ENCODE measurements around the gene B3GAT1. TPM values are rescaled to one million over a fixed set of nuclear protein-coding genes. Genes with fewer than 3 reads are reported as not detected.

B3GAT1 gene
- polyA plus RNA-seq, 2 donors, result 0.02 to 0.10 TPM

DNA sequence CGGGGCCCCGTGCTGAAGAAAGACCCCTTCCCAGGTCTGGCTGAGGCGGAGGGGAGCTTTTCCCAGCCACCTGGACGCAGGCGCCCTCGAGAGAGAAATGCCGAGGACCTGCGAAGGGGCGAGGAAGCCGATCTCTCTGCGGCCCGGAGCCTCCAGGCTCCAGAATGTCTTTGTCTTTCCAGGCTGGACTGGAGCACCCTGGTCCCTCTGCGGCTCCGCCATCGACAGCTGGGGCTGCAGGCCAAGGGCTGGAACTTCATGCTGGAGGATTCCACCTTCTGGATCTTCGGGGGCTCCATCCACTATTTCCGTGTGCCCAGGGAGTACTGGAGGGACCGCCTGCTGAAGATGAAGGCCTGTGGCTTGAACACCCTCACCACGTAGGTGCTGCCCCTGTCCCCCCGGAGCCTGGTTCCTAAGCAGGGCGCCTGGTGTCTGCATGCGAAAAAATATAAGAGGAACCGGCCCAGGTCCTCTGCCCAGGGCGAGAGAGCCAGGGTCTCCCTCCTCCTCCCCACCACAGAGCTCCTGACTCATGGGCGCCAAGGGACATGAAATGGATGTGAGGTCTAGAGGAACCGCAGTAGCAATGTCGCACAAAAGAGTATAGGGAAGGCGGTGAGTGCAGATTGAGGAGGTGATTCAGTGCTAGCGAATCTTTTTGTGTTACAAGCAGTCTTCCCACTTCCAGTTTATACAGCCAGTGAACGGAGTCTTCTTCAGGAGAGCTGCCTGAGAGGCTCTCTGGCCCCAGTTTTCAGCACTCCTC lies 69.3 kb downstream of the B3GAT1 start:
- Histone ChIP-seq H3K27ac (ENCODE audit: low read depth in 2 of 2, low read length in 1 of 2) (no peak overlapping the region), H3K4me3 (ENCODE audit: low read depth in 1 of 2, low read length in 2 of 2) (no peak overlapping the region), H3K9me3 (ENCODE audit: control insufficient read depth in 2 of 2, insufficient read depth in 1 of 2, low read depth in 1 of 2, low read length in 1 of 2) (no peaks in the 10 kb centered on the region), H3K27me3 (ENCODE audit: control insufficient read depth in 1 of 2, insufficient read depth in 2 of 2, low read length in 2 of 2) (no peaks in the 10 kb centered on the region), H3K36me3 (ENCODE audit: control insufficient read depth in 2 of 2, insufficient read depth in 2 of 2, low read length in 1 of 2) (no peaks in the 10 kb centered on the region), H3K4me1 (ENCODE audit: control insufficient read depth in 2 of 2, insufficient read depth in 2 of 2, low read length in 1 of 2) (peaks cover 0 to 4% of the 10 kb centered on the region in 2 donors)
- WGBS, 2 donors, result 92 to 95% methylated on average over 30 of the region's 30 CpGs

DNA sequence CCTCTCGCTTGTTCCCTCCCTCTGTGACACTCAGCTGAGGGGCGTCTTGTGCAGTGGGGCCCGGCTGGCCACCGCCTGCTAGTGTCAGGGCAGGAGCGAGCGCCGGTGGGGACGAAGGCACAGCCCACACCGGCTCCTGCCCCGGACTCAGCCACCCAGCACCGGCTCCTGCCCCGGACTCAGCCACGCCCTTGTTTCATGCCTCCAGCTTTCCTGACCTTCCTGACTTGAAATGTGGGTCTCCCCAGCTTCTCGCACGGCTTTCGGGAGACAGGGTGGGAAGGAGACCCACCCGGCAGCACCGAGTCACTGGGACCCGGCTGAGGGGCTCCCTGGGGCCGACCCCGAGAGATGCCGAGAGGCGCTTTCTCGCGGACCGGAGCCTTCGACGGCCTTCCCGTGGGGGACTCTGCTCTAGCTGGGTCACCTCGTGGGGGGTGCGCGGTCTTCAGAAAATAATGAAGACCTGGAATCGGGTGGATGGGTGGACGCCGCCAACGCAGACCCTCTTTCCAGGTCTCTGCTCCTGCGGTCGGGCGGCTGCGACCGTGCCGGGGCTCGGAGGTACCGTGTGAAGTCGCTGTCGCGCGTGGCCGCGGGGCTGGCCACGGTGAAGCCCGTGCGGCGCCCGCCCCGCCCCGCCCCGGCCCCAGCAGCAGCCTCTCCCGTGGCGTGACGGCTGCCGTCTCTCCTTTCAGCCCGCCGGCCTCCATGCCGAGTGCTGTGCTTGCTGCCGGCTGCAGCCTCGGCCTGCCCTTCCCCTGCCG lies 70.1 kb downstream of the B3GAT1 start:
- WGBS, 2 donors, result 89 to 90% methylated on average over 53 to 68 of the region's 68 CpGs
- H3K4me3 ChIP-seq (ENCODE audit: low read depth in 1 of 2, low read length in 2 of 2), result no peak overlapping the region
- peaks cover 0 to 4% of the 10 kb centered on the region in 2 donors for H3K4me1 ChIP-seq (ENCODE audit: control insufficient read depth in 2 of 2, insufficient read depth in 2 of 2, low read length in 1 of 2)
- no peak overlapping the region for H3K27ac ChIP-seq (ENCODE audit: low read depth in 2 of 2, low read length in 1 of 2)
- no peaks in the 10 kb centered on the region for H3K27me3 ChIP-seq (ENCODE audit: control insufficient read depth in 1 of 2, insufficient read depth in 2 of 2, low read length in 2 of 2)
- no peaks in the 10 kb centered on the region for H3K9me3 ChIP-seq (ENCODE audit: control insufficient read depth in 2 of 2, insufficient read depth in 1 of 2, low read depth in 1 of 2, low read length in 1 of 2)
- H3K36me3 ChIP-seq (ENCODE audit: control insufficient read depth in 2 of 2, insufficient read depth in 2 of 2, low read length in 1 of 2), result no peaks in the 10 kb centered on the region

DNA sequence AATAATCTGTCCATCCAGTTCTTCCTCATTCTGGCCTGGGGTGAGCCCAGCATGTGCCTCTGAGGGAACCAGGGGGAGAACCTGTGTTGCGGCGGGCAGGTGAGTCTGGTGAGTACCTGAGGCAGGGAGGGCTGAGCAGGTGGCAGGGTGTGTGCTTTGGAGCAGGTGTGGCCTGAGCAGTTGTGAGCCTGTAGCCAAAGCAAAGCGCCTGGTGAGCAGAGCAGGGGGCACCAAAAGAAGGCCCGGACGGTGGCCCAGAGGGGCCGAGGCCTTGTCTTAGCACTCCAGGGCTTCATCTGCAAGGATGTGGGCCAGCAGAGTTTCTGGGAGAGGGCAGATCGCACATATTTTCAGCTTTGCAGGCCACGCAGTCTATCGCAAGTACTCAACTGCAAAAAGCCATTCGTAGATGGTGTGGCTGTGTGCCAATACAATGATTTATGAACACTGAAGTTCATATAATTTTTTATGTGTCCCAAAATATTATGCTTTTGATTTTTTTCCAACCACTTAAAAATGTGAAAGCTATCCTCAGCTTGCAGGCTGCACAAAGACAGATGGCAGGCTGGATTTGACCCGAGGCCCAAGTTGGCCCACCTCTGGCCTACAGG lies 71.6 kb downstream of the B3GAT1 start:
- Histone ChIP-seq H3K36me3 (ENCODE audit: control insufficient read depth in 2 of 2, insufficient read depth in 2 of 2, low read length in 1 of 2) (no peaks in the 10 kb centered on the region), H3K4me3 (ENCODE audit: low read depth in 1 of 2, low read length in 2 of 2) (no peak overlapping the region), H3K27me3 (ENCODE audit: control insufficient read depth in 1 of 2, insufficient read depth in 2 of 2, low read length in 2 of 2) (no peaks in the 10 kb centered on the region), H3K9me3 (ENCODE audit: control insufficient read depth in 2 of 2, insufficient read depth in 1 of 2, low read depth in 1 of 2, low read length in 1 of 2) (no peaks in the 10 kb centered on the region), H3K4me1 (ENCODE audit: control insufficient read depth in 2 of 2, insufficient read depth in 2 of 2, low read length in 1 of 2) (no peaks in the 10 kb centered on the region), H3K27ac (ENCODE audit: low read depth in 2 of 2, low read length in 1 of 2) (no peak overlapping the region)
- 87 to 88% methylated on average over 11 of the region's 11 CpGs for WGBS, 2 donors

DNA sequence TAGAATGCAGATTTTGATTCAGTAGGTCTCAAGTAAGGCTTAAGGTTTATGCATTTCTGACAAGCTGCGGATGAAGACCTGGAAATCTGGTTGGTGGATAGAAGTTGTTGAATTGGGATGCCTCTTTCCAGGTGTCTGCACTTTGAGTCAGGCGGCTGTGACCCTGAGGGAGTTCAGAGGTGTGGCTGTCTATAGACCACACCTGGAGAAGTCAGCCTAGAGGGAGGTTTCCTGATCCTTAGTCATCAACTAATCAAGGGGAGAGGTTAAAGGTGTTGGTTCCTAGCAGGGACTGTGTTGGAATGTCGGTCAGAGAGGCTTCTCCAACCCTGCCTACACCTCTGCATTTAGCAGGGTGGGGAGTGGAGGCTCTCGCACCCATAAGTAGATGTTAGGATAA lies 72.3 kb downstream of the B3GAT1 start:
- Histone ChIP-seq H3K4me1 (ENCODE audit: control insufficient read depth in 2 of 2, insufficient read depth in 2 of 2, low read length in 1 of 2) (no peaks in the 10 kb centered on the region), H3K36me3 (ENCODE audit: control insufficient read depth in 2 of 2, insufficient read depth in 2 of 2, low read length in 1 of 2) (no peaks in the 10 kb centered on the region), H3K27me3 (ENCODE audit: control insufficient read depth in 1 of 2, insufficient read depth in 2 of 2, low read length in 2 of 2) (no peaks in the 10 kb centered on the region), H3K9me3 (ENCODE audit: control insufficient read depth in 2 of 2, insufficient read depth in 1 of 2, low read depth in 1 of 2, low read length in 1 of 2) (no peaks in the 10 kb centered on the region), H3K4me3 (ENCODE audit: low read depth in 1 of 2, low read length in 2 of 2) (no peak overlapping the region), H3K27ac (ENCODE audit: low read depth in 2 of 2, low read length in 1 of 2) (no peak overlapping the region)
- WGBS, 2 donors, result 73 to 74% methylated on average over 4 of the region's 4 CpGs

DNA sequence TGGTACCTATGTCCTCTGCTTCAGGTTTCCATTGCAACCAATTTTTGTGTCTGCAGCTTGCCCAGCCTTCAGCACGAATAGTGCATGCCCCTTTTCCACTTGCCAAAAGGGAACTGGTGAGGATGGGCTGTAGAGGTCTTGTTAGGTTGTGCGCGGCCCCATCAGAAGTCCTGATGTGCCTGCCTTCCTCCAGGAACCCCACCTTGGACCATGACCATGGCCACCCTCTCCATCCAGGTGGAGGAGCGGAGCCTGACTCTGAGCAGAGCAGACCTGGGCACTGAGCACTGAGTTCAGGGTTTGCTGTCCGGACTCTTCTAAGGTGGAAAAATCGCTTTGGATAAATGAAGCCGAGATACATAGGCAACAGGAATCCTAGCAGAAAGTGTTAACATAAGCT lies 73.4 kb downstream of the B3GAT1 start:
- no peak overlapping the region for H3K27ac ChIP-seq (ENCODE audit: low read depth in 2 of 2, low read length in 1 of 2)
- WGBS, 2 donors, result 91 to 95% methylated on average over 7 of the region's 7 CpGs
- H3K9me3 ChIP-seq (ENCODE audit: control insufficient read depth in 2 of 2, insufficient read depth in 1 of 2, low read depth in 1 of 2, low read length in 1 of 2), result no peaks in the 10 kb centered on the region
- no peak overlapping the region for H3K4me3 ChIP-seq (ENCODE audit: low read depth in 1 of 2, low read length in 2 of 2)
- no peaks in the 10 kb centered on the region for H3K4me1 ChIP-seq (ENCODE audit: control insufficient read depth in 2 of 2, insufficient read depth in 2 of 2, low read length in 1 of 2)
- H3K36me3 ChIP-seq (ENCODE audit: control insufficient read depth in 2 of 2, insufficient read depth in 2 of 2, low read length in 1 of 2), result no peaks in the 10 kb centered on the region
- H3K27me3 ChIP-seq (ENCODE audit: control insufficient read depth in 1 of 2, insufficient read depth in 2 of 2, low read length in 2 of 2), result no peaks in the 10 kb centered on the region

DNA sequence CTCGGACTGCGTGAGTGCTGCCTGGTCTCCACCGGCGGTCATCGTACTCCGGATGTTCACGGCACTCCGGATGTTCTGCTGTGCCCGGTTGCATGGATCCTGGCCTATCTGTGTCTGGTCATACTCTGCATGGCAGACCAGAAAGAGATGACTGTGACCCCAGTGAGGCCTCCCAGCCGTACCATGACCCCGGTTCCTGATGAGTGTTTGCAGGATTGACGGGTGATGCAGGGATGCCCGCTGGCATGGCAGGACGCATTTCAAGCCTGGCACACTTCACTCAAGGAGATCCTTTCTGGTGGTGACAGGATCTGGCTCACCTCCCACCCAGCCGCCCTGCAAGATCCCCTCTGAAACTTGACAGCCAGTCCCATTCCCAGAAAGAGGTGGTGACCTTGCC lies 74.0 kb downstream of the B3GAT1 start:
- H3K9me3 ChIP-seq (ENCODE audit: control insufficient read depth in 2 of 2, insufficient read depth in 1 of 2, low read depth in 1 of 2, low read length in 1 of 2), result no peaks in the 10 kb centered on the region
- WGBS, 2 donors, result 94% methylated on average over 15 of the region's 15 CpGs
- no peaks in the 10 kb centered on the region for H3K36me3 ChIP-seq (ENCODE audit: control insufficient read depth in 2 of 2, insufficient read depth in 2 of 2, low read length in 1 of 2)
- no peaks in the 10 kb centered on the region for H3K4me1 ChIP-seq (ENCODE audit: control insufficient read depth in 2 of 2, insufficient read depth in 2 of 2, low read length in 1 of 2)
- no peaks in the 10 kb centered on the region for H3K27me3 ChIP-seq (ENCODE audit: control insufficient read depth in 1 of 2, insufficient read depth in 2 of 2, low read length in 2 of 2)
- no peak overlapping the region for H3K27ac ChIP-seq (ENCODE audit: low read depth in 2 of 2, low read length in 1 of 2)
- H3K4me3 ChIP-seq (ENCODE audit: low read depth in 1 of 2, low read length in 2 of 2), result no peak overlapping the region

DNA sequence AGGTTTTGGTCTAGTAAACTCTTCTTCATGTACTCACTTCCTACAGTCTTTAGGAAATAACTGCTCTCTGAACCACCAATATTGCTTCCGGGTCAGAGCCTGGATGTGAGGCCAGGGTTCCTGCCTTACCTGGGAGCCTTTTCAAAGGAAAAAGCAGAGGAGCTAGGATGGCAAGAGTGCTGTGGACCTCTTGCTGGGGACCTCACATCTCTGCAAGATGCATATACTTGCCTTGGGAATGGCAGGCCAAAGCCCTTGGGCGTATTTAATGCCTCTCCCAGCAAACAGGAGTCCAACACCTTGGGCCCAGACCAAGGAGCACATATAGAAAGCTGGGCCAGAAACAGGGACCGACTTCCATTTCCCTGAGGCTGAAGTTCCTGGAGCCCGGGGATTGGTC lies 75.0 kb downstream of the B3GAT1 start:
- peaks cover 0 to 4% of the 10 kb centered on the region in 2 donors for H3K4me1 ChIP-seq (ENCODE audit: control insufficient read depth in 2 of 2, insufficient read depth in 2 of 2, low read length in 1 of 2)
- no peak overlapping the region for H3K4me3 ChIP-seq (ENCODE audit: low read depth in 1 of 2, low read length in 2 of 2)
- 92 to 96% methylated on average over 4 of the region's 4 CpGs for WGBS, 2 donors
- H3K9me3 ChIP-seq (ENCODE audit: control insufficient read depth in 2 of 2, insufficient read depth in 1 of 2, low read depth in 1 of 2, low read length in 1 of 2), result no peaks in the 10 kb centered on the region
- H3K27ac ChIP-seq (ENCODE audit: low read depth in 2 of 2, low read length in 1 of 2), result no peak overlapping the region
- no peaks in the 10 kb centered on the region for H3K36me3 ChIP-seq (ENCODE audit: control insufficient read depth in 2 of 2, insufficient read depth in 2 of 2, low read length in 1 of 2)
- no peaks in the 10 kb centered on the region for H3K27me3 ChIP-seq (ENCODE audit: control insufficient read depth in 1 of 2, insufficient read depth in 2 of 2, low read length in 2 of 2)

DNA sequence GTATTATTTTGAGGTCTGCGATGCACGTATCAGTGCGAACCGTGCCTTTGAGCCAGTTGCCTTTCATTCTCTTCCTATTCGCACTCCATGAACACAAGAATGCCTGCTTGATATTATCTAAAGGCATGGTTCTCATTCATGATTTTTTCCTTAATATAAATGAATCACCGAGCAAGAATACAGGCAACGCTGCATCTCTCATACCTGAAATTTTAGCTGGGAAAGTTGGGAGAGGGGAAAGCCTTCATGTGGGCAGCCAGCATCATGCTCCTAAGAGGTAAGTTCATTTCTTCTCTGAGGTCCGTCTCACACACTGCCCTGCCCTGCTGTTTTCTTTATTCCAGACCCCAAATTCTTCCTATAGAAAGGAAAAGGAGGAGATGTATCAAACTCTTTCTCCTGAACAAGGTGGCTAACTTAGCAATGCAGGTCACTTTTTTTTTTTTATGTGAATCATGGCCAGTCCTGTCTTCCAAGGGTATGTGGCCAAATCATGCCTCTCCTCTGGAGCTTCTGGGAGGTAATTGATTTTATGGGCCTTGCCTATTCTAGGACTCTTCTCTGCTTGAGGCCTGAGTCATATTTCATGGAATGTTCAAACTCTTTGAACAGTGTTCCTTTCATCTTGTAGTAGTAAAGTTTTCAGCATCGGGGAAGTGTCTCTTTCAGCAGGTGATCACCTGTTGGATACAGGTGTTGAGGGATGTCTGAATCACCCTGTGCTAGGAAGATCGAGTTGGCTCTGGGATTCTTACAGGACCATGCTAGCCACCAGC lies 77.1 kb downstream of the B3GAT1 start:
- H3K4me3 ChIP-seq (ENCODE audit: low read depth in 1 of 2, low read length in 2 of 2), result no peak overlapping the region
- 92 to 93% methylated on average over 10 of the region's 10 CpGs for WGBS, 2 donors
- no peaks in the 10 kb centered on the region for H3K27me3 ChIP-seq (ENCODE audit: control insufficient read depth in 1 of 2, insufficient read depth in 2 of 2, low read length in 2 of 2)

DNA sequence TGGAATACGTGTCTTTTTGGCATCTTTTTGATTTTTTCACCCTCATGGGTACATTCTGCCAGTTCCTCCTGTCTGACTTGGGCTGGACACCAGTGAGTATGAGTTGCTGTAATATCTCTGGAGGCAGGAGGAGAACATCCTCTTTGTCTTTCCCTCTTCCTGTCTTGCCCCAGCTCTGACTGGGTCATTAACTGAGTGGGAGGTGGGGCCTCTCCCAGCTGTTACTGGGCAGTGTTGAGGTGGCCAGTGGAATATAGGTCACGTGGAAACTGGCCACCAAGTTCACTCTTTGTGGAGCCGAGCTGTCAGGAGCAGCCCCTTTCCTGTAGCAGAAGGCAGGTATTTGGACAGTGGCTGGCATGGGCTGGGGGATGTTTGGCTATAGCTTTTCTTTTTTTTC lies 78.1 kb downstream of the B3GAT1 start:
- WGBS, 2 donors, result 82 to 83% methylated on average over 3 of the region's 3 CpGs
- no peaks in the 10 kb centered on the region for H3K9me3 ChIP-seq (ENCODE audit: control insufficient read depth in 2 of 2, insufficient read depth in 1 of 2, low read depth in 1 of 2, low read length in 1 of 2)
- H3K36me3 ChIP-seq (ENCODE audit: control insufficient read depth in 2 of 2, insufficient read depth in 2 of 2, low read length in 1 of 2), result no peaks in the 10 kb centered on the region
- peaks cover 0 to 6% of the 10 kb centered on the region in 2 donors for H3K4me1 ChIP-seq (ENCODE audit: control insufficient read depth in 2 of 2, insufficient read depth in 2 of 2, low read length in 1 of 2)
- no peak overlapping the region for H3K27ac ChIP-seq (ENCODE audit: low read depth in 2 of 2, low read length in 1 of 2)
- no peaks in the 10 kb centered on the region for H3K27me3 ChIP-seq (ENCODE audit: control insufficient read depth in 1 of 2, insufficient read depth in 2 of 2, low read length in 2 of 2)
- no peak overlapping the region for H3K4me3 ChIP-seq (ENCODE audit: low read depth in 1 of 2, low read length in 2 of 2)

More for the DNA sequence above, 77.1 kb downstream of the B3GAT1 start:
- peaks cover 0 to 6% of the 10 kb centered on the region in 2 donors for H3K4me1 ChIP-seq (ENCODE audit: control insufficient read depth in 2 of 2, insufficient read depth in 2 of 2, low read length in 1 of 2)
- H3K9me3 ChIP-seq (ENCODE audit: control insufficient read depth in 2 of 2, insufficient read depth in 1 of 2, low read depth in 1 of 2, low read length in 1 of 2), result no peaks in the 10 kb centered on the region
- no peak overlapping the region for H3K27ac ChIP-seq (ENCODE audit: low read depth in 2 of 2, low read length in 1 of 2)
- H3K36me3 ChIP-seq (ENCODE audit: control insufficient read depth in 2 of 2, insufficient read depth in 2 of 2, low read length in 1 of 2), result no peaks in the 10 kb centered on the region

Data from esophagus (tissue), 2 donors.